NOMO-1 (cell line): ENCODE results near the gene VTN.

Experiments used
- DNase-seq, 2 experiments: peaks; one replicate each; lab custom pipeline; 2025; ENCODE audit not compliant: unreplicated experiment in 2 of 2; lab: John Stamatoyannopoulos, UW

VTN gene

DNA sequence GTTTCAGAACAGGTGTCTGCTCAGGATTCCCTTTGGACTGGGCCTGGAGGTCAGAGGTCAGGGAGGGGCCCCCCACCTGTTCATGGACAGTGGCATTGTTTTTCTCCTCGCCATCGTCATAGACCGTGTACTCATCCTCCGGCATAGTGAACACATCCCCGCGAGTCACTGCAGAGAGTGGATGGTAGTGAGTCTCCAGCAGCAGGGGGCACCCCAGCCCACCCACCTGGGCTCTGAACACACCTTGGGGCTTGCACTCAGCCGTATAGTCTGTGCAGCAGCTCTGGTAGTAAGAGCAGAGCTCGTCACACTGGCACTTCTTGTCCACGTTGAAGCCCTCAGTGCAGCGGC, 448 bp downstream of the VTN start:
- no peak for DNase-seq

DNA sequence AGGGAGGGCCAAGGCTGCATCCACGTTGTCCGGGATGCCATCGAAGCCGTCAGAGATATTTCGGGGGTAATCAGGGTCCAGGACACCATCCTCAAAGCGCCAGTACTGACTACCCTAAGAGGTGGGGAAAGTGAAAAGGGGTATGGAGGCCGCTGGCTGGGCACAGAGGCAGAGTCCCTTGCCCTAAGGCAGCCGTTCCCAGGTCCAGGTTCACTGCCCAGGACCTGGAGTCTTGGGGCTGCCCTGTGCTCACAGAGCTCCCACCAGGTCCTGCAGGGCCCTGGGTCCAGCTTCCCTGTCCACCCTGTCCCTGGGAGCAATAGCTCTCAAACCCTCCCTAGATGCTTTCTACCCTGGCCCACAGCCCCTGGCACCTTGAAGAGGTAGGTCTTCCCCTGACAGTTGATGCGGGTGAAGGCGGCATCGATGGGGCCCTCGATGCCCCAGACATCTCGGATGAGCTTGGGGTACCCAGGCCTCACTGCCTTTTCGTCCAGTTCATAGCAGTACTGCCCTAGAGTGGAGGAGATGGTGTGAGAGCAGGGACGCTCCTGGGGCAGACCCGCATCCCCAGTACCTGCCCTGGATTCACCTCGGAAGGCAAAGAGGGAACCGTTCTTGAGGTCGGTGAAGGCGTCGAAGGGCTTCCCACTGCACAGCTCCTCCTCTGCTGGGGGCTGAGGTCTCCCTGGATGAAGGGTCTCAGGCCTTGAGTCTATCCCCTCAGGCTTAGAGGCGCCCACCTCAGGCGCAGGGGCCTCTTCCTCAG, 1.0 kb downstream of the VTN start:
- DNase-seq, result no peak

DNA sequence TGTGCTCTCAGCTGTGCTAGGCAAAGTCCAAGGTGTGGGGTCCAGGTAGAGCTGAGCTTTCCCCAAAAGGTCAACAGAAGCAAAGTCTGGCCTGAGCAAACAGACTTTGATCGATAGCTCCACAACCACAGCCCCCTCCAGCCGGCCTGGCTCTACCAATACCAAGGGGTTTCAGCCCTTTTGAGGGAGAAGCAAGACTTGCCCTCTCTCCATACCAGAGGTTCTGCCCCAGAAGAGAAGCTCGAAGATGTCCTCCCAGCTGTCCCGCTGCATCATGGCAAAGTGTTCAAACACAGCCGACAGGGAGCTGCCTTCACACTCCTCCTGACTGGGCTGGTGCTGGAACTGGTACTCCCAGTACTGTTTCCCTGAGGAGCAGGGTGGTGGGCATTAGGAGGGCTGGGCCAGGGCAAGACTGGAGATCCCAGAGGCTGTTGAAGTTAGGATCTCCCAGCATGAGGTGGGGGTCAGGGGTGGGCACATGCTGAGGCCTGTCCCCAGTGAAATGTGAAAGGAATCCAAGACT, 1.7 kb downstream of the VTN start:
- no peak for DNase-seq

DNA sequence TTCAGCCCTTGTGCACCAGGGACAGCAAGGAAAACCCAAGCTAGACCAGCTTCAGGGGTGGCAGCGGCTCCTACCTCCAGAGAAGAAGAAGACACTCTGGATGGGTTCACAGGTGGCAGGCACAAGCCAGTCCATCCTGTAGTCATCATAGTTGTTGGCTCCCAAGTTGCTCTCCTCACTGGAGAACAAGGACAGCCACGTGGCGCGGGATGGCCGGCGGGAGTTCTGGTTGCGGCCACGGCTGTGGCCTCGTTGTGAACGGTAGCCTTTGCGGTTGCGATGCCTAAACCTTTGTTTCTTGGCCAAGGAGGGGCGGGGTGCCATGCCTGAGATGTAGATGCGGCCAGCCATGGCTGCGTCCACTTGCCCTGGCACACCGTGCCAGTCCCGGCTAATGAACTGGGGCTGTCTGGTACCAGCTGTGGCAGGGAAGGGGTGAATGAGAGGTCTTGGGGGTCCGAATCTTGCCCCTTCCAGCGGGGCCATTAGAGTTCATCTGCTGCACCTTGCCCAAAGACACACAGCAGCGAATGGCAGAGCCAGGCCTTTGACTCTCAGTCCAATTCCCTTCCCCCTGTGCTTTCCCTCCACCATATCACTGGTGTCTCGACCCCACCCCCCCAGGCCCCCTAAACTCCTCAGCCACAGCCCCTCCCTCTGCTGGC, 2.3 kb downstream of the VTN start:
- DNase-seq, result no peak

DNA sequence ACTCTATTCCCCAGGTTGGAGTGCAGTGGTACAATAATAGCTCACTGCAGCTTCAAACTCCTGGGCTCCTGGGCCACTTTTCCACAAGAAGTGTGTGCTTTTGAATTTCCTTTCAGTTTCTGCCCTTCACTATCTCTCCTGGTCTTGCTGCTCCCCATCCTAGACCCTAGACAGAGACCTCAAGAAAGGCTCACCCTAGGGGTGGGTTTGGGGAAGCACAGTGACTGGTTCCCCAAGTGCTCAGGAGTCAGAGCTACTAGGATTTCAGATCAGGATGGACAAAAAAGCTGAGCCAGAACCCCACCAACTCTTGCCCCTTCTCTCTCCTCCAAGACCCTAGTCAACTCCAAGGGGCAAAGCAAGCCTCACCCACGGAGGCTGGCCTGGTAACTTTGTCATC, 3.5 kb downstream of the VTN start:
- no peak for DNase-seq

DNA sequence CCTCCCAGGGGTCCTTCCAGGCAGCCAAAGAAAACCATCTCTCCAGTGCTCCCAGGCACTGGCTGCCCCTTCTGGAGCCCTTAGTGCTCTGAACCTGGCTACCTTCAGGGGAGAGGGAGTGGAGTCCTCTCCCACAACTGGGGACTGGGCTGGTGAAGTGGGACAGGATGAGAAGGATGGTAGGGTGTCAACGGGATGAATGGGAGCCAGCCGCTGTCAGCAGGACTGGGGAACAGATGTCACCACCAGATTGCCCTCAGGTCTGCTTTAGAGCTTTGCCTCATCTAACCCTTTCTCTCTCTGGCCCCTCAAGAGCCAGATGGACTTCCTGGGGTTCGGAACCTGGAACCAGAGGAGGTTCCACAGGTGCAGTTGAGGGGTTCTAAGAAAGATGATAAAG, 4.6 kb downstream of the VTN start:
- no peak for DNase-seq

DNA sequence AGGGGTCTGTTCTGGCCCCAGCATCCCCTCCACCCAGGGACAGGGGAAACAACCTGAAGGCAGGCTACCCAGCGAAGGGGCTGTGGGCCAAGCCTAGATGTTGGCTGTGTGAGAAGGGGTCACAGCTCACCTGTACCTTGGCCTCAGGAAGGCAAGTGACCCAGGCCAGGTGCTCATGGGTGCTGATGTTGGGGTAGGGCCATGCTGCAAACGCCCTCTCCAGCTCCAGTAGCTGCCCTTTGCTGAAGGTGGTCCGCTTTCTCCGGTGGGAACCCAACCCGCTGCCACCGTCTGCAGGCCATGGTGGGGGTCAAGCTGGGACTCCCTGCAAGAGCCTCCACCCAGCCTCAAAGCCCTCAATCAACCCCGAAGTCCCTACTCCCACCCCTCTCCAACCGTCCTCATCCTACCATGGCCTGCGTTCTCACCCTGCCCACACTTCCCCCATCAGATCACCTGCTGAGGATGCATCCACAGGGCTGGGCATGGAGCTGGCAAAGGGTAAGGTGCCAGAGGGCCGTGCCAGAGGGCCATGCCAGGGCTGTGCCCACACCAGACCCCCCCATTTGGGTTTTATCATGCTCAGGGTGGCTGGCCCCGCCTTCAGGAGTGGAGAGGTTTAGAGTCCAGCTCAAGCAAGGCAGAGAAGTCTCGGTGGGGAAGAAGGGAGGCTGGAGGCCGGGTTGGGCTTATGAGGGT, 5.3 kb downstream of the VTN start, which contains the start of gene SEBOX:
Gene SEBOX (minus strand): TSS at position 535 of the 699 bp plus-strand sequence. CDS start 48 bp downstream, at position 487.
- no peak for DNase-seq

DNA sequence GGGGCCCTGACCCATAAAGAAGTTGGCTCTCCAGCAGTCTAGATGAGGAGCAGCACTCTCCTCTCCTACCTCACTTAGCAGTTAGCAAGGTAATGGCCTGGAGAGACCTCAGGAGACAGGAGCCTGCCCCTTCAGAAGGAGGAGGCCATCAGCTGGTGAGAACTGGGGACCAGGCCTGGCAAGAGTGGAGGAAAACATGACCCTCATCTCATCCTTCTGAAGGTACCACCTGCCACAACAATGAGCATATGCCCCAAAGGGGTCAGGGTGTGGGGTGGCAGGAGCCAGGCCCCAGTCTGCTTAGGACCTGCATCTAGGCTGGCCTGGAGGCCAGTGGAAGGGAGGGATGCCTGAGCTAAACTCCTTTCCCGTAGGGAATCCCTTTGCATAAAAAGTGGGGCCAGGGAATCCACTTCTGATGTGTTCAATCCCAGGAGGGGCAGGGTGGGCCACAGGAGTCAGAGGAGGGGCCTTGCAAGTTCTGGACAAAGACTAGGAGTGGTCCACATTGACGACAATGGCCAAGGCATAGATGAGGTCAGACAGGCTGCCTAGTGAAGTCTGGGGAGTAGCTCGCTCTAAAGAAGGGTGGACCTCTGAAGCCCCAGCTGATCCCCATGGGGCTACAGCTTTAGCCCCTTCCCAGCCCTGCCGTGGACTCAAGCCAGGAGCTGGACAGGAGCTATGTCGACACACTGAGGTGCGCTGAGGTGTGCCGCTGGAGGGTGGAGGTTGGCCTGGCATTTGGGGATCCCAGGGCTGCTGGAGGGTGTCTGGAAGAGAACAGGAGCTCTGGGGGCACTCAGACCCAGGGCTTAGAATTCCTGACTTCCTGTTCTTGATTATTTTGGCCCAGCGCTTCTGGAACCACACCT, 6.1 kb downstream of the VTN start:
- DNase-seq, result no peak

DNA sequence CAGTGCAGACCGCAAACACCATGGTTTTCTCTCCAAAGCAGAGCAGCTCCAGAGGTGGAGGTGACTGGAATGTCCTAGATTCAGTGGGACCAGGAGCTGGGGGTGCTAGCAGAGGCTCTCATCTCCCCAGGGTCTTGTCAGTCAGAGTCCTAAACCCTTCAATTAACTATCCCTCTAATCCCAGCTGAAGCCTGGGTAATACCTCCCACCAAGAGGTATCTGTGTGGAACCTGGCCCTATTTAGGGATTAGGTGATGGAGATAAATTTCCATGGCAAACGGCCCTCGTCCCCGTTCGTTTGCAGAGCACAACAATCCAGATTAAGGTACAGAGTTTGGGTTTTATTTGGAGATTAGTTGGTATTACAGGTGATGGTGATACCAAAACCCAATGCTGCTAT, 6.9 kb downstream of the VTN start:
- no peak for DNase-seq

DNA sequence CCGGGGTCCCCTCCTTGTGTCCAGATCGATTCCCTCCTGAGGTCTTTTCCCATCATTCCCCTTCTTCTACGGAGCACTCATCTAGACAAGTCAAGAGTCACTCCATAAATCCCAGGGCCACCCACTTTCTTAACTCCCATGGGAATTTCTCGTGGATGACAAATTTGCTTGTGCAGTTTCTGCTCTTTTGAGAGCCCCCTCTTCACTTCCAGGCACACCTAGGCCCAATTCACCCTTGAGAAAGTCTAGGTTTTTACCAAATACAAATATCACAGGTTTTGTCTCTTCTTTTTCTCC, 12.3 kb downstream of the VTN start:
- no peak for DNase-seq

DNA sequence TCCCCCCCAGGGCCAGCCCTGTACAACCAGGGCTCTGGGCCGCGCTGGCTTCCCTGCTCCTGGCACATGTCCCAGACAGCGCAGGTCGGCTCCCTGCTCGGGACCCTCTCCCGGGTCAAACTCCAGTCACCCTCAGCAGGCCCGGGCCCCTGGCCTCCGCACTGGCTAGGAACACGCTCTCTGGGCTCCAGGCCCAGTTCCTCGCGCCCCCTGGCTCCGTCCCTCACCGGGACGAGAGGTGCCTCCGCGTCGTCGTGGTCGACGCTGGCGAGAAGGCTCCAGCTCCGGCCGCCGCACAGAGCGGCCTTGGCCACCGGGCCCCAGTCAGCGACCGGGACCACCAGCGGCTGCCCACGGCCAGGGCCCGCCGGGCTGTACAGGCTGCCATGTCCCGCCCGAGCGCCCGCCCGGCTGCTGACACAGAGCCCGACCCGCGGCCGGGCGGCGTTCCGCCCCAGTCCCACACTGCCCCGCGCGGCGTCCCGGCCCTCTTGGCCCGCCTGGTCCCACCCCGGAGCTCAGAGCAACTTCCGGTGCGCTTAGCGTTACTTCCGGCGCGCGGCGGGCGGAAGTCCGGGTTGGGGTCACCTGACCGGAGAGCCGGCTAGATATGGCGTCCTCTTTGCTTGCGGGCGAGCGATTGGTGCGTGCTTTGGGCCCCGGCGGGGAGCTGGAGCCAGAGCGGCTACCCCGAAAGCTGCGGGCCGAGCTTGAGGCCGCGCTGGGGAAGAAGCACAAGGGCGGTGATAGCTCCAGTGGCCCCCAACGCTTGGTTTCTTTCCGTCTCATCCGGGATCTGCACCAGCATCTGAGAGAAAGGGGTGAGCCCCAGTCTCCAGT, 12.8 kb downstream of the VTN start, which contains the start of gene POLDIP2:
Gene POLDIP2 (minus strand): TSS at position 467 of the 840 bp plus-strand sequence. CDS start 79 bp downstream, at position 388.
- DNase-seq, result peak; percentile 91 to 99

DNA sequence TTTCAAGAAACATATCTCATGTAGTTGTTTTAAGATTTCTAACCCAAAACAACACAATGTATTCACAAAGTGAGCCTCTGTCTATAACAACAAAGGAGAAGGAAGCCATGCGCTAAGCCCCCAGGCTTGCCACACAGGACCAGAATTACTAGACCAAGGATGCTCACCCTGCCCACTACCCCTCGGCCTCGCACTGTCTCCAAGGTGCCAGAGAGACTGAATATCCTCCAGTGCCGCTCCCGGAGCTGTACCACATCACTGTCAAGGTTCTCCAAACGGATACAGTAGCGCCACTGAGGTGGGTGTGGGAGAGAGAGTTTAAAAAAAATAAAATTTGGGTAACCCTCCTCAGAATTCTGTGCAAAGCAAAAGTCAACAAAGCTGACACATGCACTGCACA, 19.8 kb downstream of the VTN start:
- DNase-seq, result no peak

DNA sequence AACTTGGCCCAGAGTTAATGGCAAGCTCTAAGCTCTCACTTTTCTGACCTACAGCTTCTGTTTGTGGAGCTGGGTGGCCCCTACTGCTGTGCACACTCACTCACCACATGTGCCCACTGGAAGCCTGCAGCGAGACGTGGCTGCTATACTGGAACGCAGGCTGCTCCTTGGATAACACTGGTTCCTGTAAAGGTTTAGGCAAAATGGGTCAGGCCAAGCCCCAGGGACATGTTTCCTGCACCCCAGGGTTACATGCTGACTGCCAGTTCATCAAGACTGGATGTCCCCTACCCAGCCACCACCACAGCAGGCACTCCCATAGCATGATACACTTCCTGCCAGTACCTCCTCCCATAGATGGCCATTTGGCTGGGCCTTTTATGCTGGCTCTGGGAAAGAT, 21.1 kb downstream of the VTN start:
- DNase-seq, result no peak

DNA sequence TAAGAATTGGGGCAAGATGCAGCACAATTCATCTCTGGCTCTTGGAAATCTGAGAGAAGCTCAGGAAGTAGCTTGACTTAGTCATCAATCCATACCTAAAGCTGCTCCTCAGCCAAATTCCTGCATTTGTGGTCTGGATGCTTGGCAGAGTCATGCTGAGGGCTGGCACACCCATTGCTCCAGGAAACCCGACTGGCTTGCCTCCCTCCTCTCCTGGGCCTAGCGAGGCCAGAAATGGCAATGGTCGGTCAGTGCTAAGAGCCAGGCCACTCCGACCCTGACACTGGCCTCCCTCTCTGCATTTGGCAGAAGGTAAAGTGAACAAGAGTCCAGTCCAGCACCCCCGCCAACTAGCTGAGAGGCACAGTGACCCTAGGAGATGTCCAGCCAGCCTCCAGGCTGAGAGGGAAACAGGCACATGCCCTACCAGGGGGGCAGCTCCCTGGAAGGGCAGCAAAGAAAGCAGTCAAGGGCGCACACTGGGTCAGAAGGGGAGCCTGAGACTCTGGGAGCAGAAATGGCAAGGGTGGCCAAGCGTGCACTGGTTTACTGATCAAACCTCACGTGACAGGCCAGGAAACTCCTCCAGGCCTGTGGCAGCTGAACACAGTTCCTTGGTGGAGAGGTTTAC, 22.7 kb downstream of the VTN start:
- no peak for DNase-seq

DNA sequence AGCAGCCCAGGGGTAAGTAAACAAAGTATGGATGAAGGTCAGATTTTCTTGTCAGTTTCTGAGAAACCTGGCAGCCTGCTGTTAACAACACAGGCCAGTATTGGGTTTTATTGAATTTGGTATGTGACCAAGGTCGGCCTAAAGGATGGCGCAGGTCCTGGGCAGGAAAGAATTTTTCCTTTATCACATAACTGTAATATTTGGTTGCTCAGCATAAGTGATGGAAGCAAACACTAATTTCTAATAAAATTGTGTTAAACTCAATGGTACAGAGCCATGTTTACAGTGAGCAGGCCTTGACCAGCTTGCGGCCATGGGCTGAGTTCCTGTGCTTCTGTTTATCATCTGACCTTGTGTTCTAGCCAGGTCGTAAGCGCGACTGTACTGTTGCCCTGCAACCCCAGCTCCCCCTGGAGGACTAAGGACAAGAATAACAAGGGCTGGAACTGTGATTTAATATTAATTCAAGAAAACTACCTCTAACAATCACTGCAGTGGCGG, 23.3 kb downstream of the VTN start:
- DNase-seq, result no peak

DNA sequence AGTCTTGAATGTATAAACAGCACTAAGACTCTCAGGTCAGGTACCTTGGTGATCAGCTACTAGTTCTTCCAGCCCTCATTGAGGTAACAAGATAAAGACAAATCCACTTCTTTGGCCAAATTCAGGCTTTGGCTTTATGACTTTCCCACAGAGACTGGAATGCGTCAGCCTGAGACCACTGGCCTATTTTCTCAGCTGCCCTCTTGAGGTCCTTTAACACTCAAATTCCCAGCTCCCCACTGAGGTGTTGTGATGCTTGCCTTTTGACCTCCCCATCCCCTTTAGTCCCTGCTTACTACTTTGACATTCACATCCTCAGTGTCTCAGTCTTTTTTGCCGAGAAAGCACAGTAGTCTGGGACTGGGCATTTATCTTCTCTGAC, 23.9 kb downstream of the VTN start:
- DNase-seq, result no peak

DNA sequence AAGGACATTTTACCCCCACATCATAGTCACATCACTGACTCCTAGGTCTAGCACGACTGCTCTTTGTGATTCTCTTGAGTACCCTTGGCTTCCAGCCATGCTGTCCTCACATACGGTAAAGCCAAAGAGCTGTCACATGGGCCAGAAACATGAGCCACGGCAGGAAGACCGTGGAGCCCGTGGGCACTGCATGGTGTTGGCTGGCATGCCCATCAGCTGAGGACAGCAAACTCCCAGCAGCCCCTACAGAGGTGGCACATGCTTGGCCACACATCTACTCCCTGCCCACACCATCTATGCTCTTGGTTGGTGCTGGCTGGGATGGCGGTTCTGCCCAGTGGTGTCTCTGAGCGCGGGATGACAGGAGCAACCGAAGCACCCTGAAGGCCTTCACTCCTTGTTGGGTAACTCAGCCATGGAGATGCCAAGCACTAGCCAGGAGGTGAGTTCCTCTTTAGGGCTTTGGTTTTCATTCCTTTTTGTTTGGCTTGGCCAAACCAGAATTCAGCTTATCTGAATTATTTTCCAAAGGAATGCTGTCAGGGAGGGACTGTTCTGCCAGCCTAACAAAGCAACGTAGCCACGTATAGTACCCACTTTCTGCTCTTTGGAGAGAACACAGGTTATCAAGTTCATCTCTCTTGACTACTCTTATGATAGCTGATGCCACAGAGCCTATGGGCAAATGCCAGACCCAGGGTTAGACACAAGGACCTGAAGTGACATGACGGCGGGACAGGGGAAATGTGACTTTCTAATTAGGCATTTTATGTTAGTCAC, 24.5 kb downstream of the VTN start:
- DNase-seq, result no peak

DNA sequence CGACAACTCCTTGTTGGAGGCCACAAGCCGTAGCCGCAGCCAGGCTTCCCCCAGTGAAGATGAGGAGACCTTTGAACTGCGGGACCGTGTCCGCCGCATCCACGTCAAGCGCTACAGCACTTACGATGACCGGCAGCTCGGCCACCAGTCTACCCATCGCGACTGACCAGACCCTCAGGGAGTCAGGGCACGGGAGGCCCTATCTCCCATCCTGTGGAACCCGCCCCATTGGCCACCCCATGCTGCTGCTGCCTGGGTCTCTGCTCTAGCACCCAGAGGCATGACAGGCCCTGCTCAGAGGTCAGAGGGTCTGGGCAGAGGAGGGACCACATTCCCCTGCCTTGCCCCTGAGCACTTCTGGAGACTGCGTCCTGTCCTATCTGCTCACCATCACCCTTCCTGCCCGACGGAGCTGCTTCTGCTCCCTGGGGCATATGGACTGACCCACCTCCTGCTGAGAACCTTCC, 25.6 kb downstream of the VTN start:
- no peak for DNase-seq
